Effector memory CD8-positive, alpha-beta T cell (primary cell): ENCODE measurements around the gene CABLES2.

Experiments used
- ATAC-seq: fragments of 150-1000 bp; cut with Tn5 transposase; replicated peaks from 2 replicates; pipeline ENCODE4 v1.10.0; 2021; ENCODE audit warnings: mild to moderate bottlenecking, moderate library complexity
- DNase-seq, 3 experiments: peaks; one replicate each; pipeline ENCODE4 v3.0.0; 2021
- H3K27ac Mint-ChIP-seq, 2 donors: one replicate each; pipeline ENCODE4 v1.8.0; 2022; ENCODE audit warnings: mild to moderate bottlenecking in 2 of 2, mixed read lengths in 2 of 2, moderate library complexity in 2 of 2
- H3K27me3 Mint-ChIP-seq, 2 donors: one replicate each; pipeline ENCODE4 v1.8.0; 2022; ENCODE audit warnings: mixed read lengths in 2 of 2
- H3K36me3 Mint-ChIP-seq: one replicate; pipeline ENCODE4 v1.8.0; 2022; ENCODE audit warnings: mild to moderate bottlenecking, moderate library complexity, mixed read lengths; ENCODE audit not compliant: insufficient read depth
- H3K4me1 Mint-ChIP-seq, 2 donors: one replicate each; pipeline ENCODE4 v1.8.0; 2022; ENCODE audit warnings: low read depth in 2 of 2, mixed read lengths in 2 of 2
- H3K4me3 Mint-ChIP-seq, 2 donors: one replicate each; pipeline ENCODE4 v1.8.0; 2022; ENCODE audit warnings: mild to moderate bottlenecking in 2 of 2, mixed read lengths in 2 of 2, moderate library complexity in 2 of 2
- H3K9me3 Mint-ChIP-seq, 2 donors: one replicate each; pipeline ENCODE4 v1.8.0; 2022; ENCODE audit warnings: mixed read lengths in 2 of 2

Gene CABLES2

GRCh38 chr20:62344782-62345181, 62.3 kb downstream of the CABLES2 start:
- Mint-ChIP-seq H3K4me1 (no peaks in the 10 kb centered on the region), H3K27me3 (peaks cover 0 to 11% of the 10 kb centered on the region in 2 donors), H3K9me3 (peaks cover 5 to 8% of the 10 kb centered on the region in 2 donors), H3K36me3 (peaks cover 8% of the 10 kb centered on the region), H3K4me3 (no peak overlapping the region), H3K27ac (no peak overlapping the region)
- no peak for DNase-seq
- no peak for ATAC-seq

GRCh38 chr20:62344092-62344491, 63.0 kb downstream of the CABLES2 start:
- ATAC-seq (no peak), DNase-seq (no peak)
- H3K9me3 Mint-ChIP-seq = peaks cover 3 to 8% of the 10 kb centered on the region in 2 donors
- no peaks in the 10 kb centered on the region for H3K4me1 Mint-ChIP-seq
- H3K36me3 Mint-ChIP-seq = peaks cover 8% of the 10 kb centered on the region
- no peak overlapping the region for H3K27ac Mint-ChIP-seq
- peaks cover 0 to 17% of the 10 kb centered on the region in 2 donors for H3K27me3 Mint-ChIP-seq
- no peak overlapping the region for H3K4me3 Mint-ChIP-seq

GRCh38 chr20:62342910-62343309, 64.2 kb downstream of the CABLES2 start:
- Mint-ChIP-seq H3K36me3 (peaks cover 6% of the 10 kb centered on the region), H3K27ac (no peak overlapping the region), H3K27me3 (peaks cover 0 to 17% of the 10 kb centered on the region in 2 donors), H3K4me3 (no peak overlapping the region), H3K9me3 (no peaks in the 10 kb centered on the region), H3K4me1 (peaks cover 0 to 1% of the 10 kb centered on the region in 2 donors)
- ATAC-seq (no peak), DNase-seq (no peak)

GRCh38 chr20:62339647-62340062, 67.4 kb downstream of the CABLES2 start:
- H3K9me3 Mint-ChIP-seq = no peaks in the 10 kb centered on the region

More at GRCh38 chr20:62339647-62340062, 67.4 kb downstream of the CABLES2 start:
- ATAC-seq (no peak), DNase-seq (no peak)
- no peak overlapping the region for H3K27ac Mint-ChIP-seq
- peak overlapping the region in 1 of 2 donors; percentile 7 for H3K4me3 Mint-ChIP-seq
- peaks cover 11% of the 10 kb centered on the region for H3K36me3 Mint-ChIP-seq
- H3K27me3 Mint-ChIP-seq = peaks cover 13 to 27% of the 10 kb centered on the region in 2 donors
- H3K4me1 Mint-ChIP-seq = peaks cover 0 to 10% of the 10 kb centered on the region in 2 donors
